IMR-90 (cell line): Measurements from ENCODE around the gene AGAP2. TPM values are rescaled to one million over a fixed set of nuclear protein-coding genes. Genes with fewer than 3 reads are reported as not detected.

ENCODE experiments used
- ATAC-seq: fragments of 200-7000 bp; cut with Tn5 transposase; 2 replicates; pipeline ENCODE4 v1.9.1; 2020; ENCODE audit warnings: low read depth, mild to moderate bottlenecking, moderate library complexity
- BruUV-seq: library from RNA; stranded (reverse); fragments of 400-500 nt; replicated peaks from 2 replicates; lab custom pipeline; 2021; lab: Mats Ljungman, UMichigan
- CTCF ChIA-PET: fragments of 300-600 bp; formaldehyde crosslinking; extraction: SDS; loops from one replicate; lab custom pipeline; 2021; ENCODE audit warnings: antibody characterized with exemption; lab: Yijun Ruan, JAX
- POLR2A ChIA-PET: fragments of 300-600 bp; sonication (Branson Sonifier 250); formaldehyde crosslinking; loops from one replicate; lab custom pipeline; 2022; ENCODE audit warnings: antibody characterized with exemption; ENCODE audit not compliant: unreplicated experiment; lab: Charles Lee
- DNase-seq: peaks from one replicate; pipeline ENCODE4 v3.0.0; 2013
- H2AFZ ChIP-seq: replicated peaks from 2 replicates; pipeline ENCODE3; 2013; ENCODE audit warnings: low read length, mild to moderate bottlenecking; ENCODE audit not compliant: poor library complexity
- H2AK5ac ChIP-seq: 2 replicates; pipeline ENCODE4 v1.6.1; 2013; ENCODE audit warnings: low read depth, low read length, inconsistent platforms
- H2AK9ac ChIP-seq: replicated peaks from 2 replicates; pipeline ENCODE3; 2013; ENCODE audit warnings: mild to moderate bottlenecking, low read depth, low read length, moderate library complexity; ENCODE audit not compliant: poor library complexity
- H2BK120ac ChIP-seq: 2 replicates; pipeline ENCODE4 v1.6.1; 2013; ENCODE audit warnings: low read depth, low read length, inconsistent platforms
- H2BK15ac ChIP-seq: 3 replicates; pipeline ENCODE4 v1.6.1; 2013; ENCODE audit warnings: low read depth, low read length, inconsistent platforms
- H2BK20ac ChIP-seq: 2 replicates; pipeline ENCODE4 v1.6.1; 2013; ENCODE audit warnings: low read depth, mild to moderate bottlenecking, inconsistent platforms, low read length, moderate library complexity
- H2BK5ac ChIP-seq: 2 replicates; pipeline ENCODE4 v1.6.1; 2013; ENCODE audit warnings: mild to moderate bottlenecking, low read depth, low read length, inconsistent platforms; ENCODE audit not compliant: poor library complexity, severe bottlenecking
- H3K14ac ChIP-seq: replicated peaks from 2 replicates; pipeline ENCODE4 v1.6.1; 2013; ENCODE audit warnings: low read depth, low read length, inconsistent platforms
- H3K18ac ChIP-seq: 2 replicates; pipeline ENCODE4 v1.6.1; 2013; ENCODE audit warnings: low read depth, low read length, control low read depth
- H3K23ac ChIP-seq: 2 replicates; pipeline ENCODE4 v1.6.1; 2013; ENCODE audit warnings: low read depth, low read length, inconsistent platforms
- H3K27ac ChIP-seq: 2 replicates; pipeline ENCODE4 v1.5.1; 2013; ENCODE audit warnings: mild to moderate bottlenecking, control low read depth, low read length; ENCODE audit not compliant: insufficient read depth
- H3K27me3 ChIP-seq: 2 replicates; pipeline ENCODE4 v1.6.1; 2013; ENCODE audit warnings: low read length; ENCODE audit not compliant: control insufficient read depth, insufficient read depth
- H3K36me3 ChIP-seq: 2 replicates; pipeline ENCODE4 v1.6.1; 2013; ENCODE audit warnings: low read length, mixed read lengths; ENCODE audit not compliant: control insufficient read depth, insufficient read depth
- H3K4ac ChIP-seq: 2 replicates; pipeline ENCODE4 v1.6.1; 2013; ENCODE audit warnings: low read depth, low read length, inconsistent platforms
- H3K4me1 ChIP-seq: 2 replicates; pipeline ENCODE4 v1.6.1; 2013; ENCODE audit warnings: low read length, mixed read lengths; ENCODE audit not compliant: control insufficient read depth, insufficient read depth
- H3K4me2 ChIP-seq: 2 replicates; pipeline ENCODE4 v1.6.1; 2013; ENCODE audit warnings: low read depth, mild to moderate bottlenecking, control low read depth, low read length, moderate library complexity
- H3K4me3 ChIP-seq: 2 replicates; pipeline ENCODE4 v1.5.1; 2013; ENCODE audit warnings: low read depth, mild to moderate bottlenecking, control low read depth, low read length, moderate library complexity; ENCODE audit not compliant: insufficient read depth
- H3K56ac ChIP-seq: 2 replicates; pipeline ENCODE4 v1.6.1; 2013; ENCODE audit warnings: low read length, inconsistent platforms; ENCODE audit not compliant: insufficient read depth; ENCODE audit errors: extremely low read depth
- H3K79me1 ChIP-seq, 2 experiments: 2 replicates each; pipeline ENCODE4 v1.6.1; 2013; ENCODE audit warnings: low read length in 2 of 2, inconsistent platforms in 1 of 2, low read depth in 1 of 2
- H3K9ac ChIP-seq: 2 replicates; pipeline ENCODE4 v1.6.1; 2013; ENCODE audit warnings: low read depth, low read length, control low read depth
- H3K9me1 ChIP-seq: 2 replicates; pipeline ENCODE4 v1.6.1; 2013; ENCODE audit warnings: low read length, inconsistent platforms; ENCODE audit not compliant: insufficient read depth
- H3K9me3 ChIP-seq: 2 replicates; pipeline ENCODE4 v1.6.1; 2013; ENCODE audit warnings: low read length; ENCODE audit not compliant: control insufficient read depth, insufficient read depth
- H4K20me1 ChIP-seq: 2 replicates; pipeline ENCODE4 v1.6.1; 2013; ENCODE audit warnings: low read length, inconsistent platforms; ENCODE audit not compliant: insufficient read depth
- H4K5ac ChIP-seq: 2 replicates; pipeline ENCODE4 v1.6.1; 2013; ENCODE audit warnings: mild to moderate bottlenecking, low read depth, low read length, control low read depth
- H4K8ac ChIP-seq, 2 experiments: 2 replicates each; pipeline ENCODE4 v1.6.1; 2013; ENCODE audit warnings: low read depth in 2 of 2, low read length in 2 of 2, control low read depth in 1 of 2, inconsistent platforms in 1 of 2
- H4K91ac ChIP-seq: 2 replicates; pipeline ENCODE4 v1.6.1; 2013; ENCODE audit warnings: low read depth, low read length, inconsistent platforms; ENCODE audit not compliant: insufficient read depth
- BHLHE40 ChIP-seq: fragments of 150-350 bp; IDR thresholded peaks from 2 replicates; pipeline ENCODE4 v1.6.1; 2016; ENCODE audit warnings: mild to moderate bottlenecking, low read depth, low read length
- CEBPB ChIP-seq: IDR thresholded peaks from 2 replicates; pipeline ENCODE4 v1.6.1; 2012; ENCODE audit warnings: low read depth, low read length, improper control_type of control experiment
- CHD1 ChIP-seq: IDR thresholded peaks from 2 replicates; pipeline ENCODE4 v1.6.1; 2012; ENCODE audit warnings: low read depth, low read length, improper control_type of control experiment
- FOS ChIP-seq: fragments of 150-350 bp; IDR thresholded peaks from 2 replicates; pipeline ENCODE4 v1.6.1; 2016; ENCODE audit warnings: low read depth, low read length
- MAZ ChIP-seq: IDR thresholded peaks from 2 replicates; pipeline ENCODE4 v1.6.1; 2012; ENCODE audit warnings: low read depth, mild to moderate bottlenecking, low read length, improper control_type of control experiment, moderate library complexity, borderline replicate concordance
- MXI1 ChIP-seq: IDR thresholded peaks from 2 replicates; pipeline ENCODE4 v1.6.1; 2012; ENCODE audit warnings: low read depth, mild to moderate bottlenecking, low read length, moderate library complexity, borderline replicate concordance
- RAD21 ChIP-seq: IDR thresholded peaks from 2 replicates; pipeline ENCODE4 v1.6.1; 2012; ENCODE audit warnings: low read length, improper control_type of control experiment
- RCOR1 ChIP-seq: IDR thresholded peaks from 2 replicates; pipeline ENCODE4 v1.6.1; 2012; ENCODE audit warnings: mild to moderate bottlenecking, low read length, improper control_type of control experiment; ENCODE audit not compliant: insufficient replicate concordance
- RFX5 ChIP-seq: IDR thresholded peaks from 2 replicates; pipeline ENCODE4 v1.8.0; 2012; ENCODE audit warnings: low read depth, mild to moderate bottlenecking, low read length, moderate library complexity
- SMC3 ChIP-seq: fragments of 150-350 bp; IDR thresholded peaks from 2 replicates; pipeline ENCODE4 v1.6.1; 2016; ENCODE audit warnings: low read depth, mild to moderate bottlenecking, antibody characterized with exemption, low read length, moderate library complexity
- WGBS, 2 experiments: methylation state at CpG; one replicate each; pipeline versions ENCODE4 v1.1.5 to v1.1.7; 2013; ENCODE audit warnings: missing lambda C conversion rate in 2 of 2; ENCODE audit not compliant: insufficient read length in 1 of 2; ENCODE audit errors: extremely low coverage in 2 of 2; 5-methylcytosine and 5-hydroxymethylcytosine counted together
- dilution Hi-C: fragments of 300-500 bp; cut with HindIII; formaldehyde crosslinking; loops from one replicate; pipeline ENCODE4 v1.14.3; 2018; ENCODE audit warnings: low sequenced_read_pairs; ENCODE audit not compliant: unreplicated experiment
- in situ Hi-C: fragments of 300-500 bp; cut with MboI; formaldehyde crosslinking; loops from 3 replicates; pipeline ENCODE4 v1.14.3; 2019; ENCODE audit warnings: low sequenced_read_pairs, inconsistent platforms, mixed read lengths
- intact Hi-C: fragments of 100-400 bp; cut with micrococcal nuclease; formaldehyde crosslinking; loops from 2 replicates; pipeline ENCODE4 v1.10.0; 2022
- polyA plus RNA-seq, 3 experiments: library from polyadenylated mRNA; depleted of rRNA; stranded (reverse); fragments of >200 nt; gene quantifications; 2 replicates each; pipeline ENCODE4 v1.2.3, GENCODE V29; 2012; ENCODE audit warnings: low replicate concordance in 1 of 3
- total RNA-seq: library from RNA; depleted of rRNA; stranded (reverse); fragments of >200 nt; gene quantifications from 2 replicates; pipeline ENCODE4 v1.2.3, GENCODE V29; 2012
- TF ChIP-seq, protein P1 (sequence below): fragments of 150-350 bp; IDR thresholded peaks from 2 replicates; pipeline ENCODE4 v1.6.1; 2017; ENCODE audit warnings: mild to moderate bottlenecking, antibody characterized with exemption, low read length, low read depth
- TF ChIP-seq, protein P2 (sequence below): conservative IDR thresholded peaks from 2 replicates; pipeline ENCODE4 v1.5.1; 2012; ENCODE audit warnings: mild to moderate bottlenecking, low read depth, low read length, improper control_type of control experiment

The AGAP2 gene
- total and polyA plus RNA-seq, 2 of the 4 experiments (the other 2 are of a cell fraction) = 0.03 to 0.18 TPM

DNA sequence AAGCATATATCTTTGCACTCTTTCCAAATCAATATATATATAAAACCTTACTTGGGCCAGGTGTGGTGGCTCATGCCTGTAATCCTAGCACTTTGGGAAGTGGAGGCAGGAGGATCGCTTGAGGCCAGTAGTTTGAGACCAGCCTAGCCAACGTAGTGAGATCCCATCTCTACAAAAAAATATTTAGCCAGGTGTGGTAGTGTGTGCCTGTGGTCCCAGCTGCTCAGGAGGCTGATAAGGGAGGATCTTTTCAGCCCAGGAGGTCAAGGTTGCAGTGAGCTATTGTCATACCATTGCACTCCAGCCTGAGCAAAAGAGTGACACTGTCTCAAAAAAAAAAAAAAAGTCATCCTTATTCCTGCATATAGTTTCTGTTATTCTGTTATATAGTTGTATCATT is 30.2 kb downstream of the AGAP2 start:
- Histone ChIP-seq H3K4ac (no peak overlapping the region), H4K8ac (no peak overlapping the region), H3K4me2 (no peak overlapping the region), H3K9me3 (no peaks in the 10 kb centered on the region), H2BK5ac (no peak overlapping the region), H3K9me1 (no peaks in the 10 kb centered on the region), H3K14ac (no peak overlapping the region), H3K18ac (no peak overlapping the region), H3K79me1 (no peaks in the 10 kb centered on the region; a peak in 1 of 4 replicates), H3K27ac (no peak overlapping the region), H3K4me3 (no peak overlapping the region), H4K5ac (no peak overlapping the region), H3K23ac (no peak overlapping the region), H2BK20ac (no peak overlapping the region), H3K27me3 (no peaks in the 10 kb centered on the region), H4K91ac (no peak overlapping the region), H2AK9ac (no peak overlapping the region), H3K9ac (no peak overlapping the region), H2BK120ac (no peak overlapping the region), H3K56ac (no peak overlapping the region), H2BK15ac (no peak overlapping the region), H3K4me1 (no peaks in the 10 kb centered on the region), H2AK5ac (no peak overlapping the region), H4K20me1 (no peaks in the 10 kb centered on the region), H2AFZ (no peak overlapping the region), H3K36me3 (peaks cover 8% of the 10 kb centered on the region)
- dilution Hi-C loops = no loop called here
- ATAC-seq = no peak
- POLR2A ChIA-PET = no interaction called here
- in situ Hi-C loops = no loop called here
- no TSS peak for BruUV-seq
- CTCF ChIA-PET = interaction anchor here (1.2 kb wide), 1 partner anchor 8 kb away, joined by 4 read pairs; no protein-coding TSS in a partner anchor
- intact Hi-C loops = no loop called here
- no peak for TF ChIP-seq RAD21
- TF ChIP-seq CEBPB = no peak
- TF ChIP-seq MAZ = no peak
- TF ChIP-seq FOS = no peak
- TF ChIP-seq BHLHE40 = no peak
- TF ChIP-seq, protein P1, sequence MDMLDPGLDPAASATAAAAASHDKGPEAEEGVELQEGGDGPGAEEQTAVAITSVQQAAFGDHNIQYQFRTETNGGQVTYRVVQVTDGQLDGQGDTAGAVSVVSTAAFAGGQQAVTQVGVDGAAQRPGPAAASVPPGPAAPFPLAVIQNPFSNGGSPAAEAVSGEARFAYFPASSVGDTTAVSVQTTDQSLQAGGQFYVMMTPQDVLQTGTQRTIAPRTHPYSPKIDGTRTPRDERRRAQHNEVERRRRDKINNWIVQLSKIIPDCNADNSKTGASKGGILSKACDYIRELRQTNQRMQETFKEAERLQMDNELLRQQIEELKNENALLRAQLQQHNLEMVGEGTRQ = no peak
- TF ChIP-seq MXI1 = no peak
- TF ChIP-seq RCOR1 = no peak
- no peak for TF ChIP-seq RFX5
- no peak for TF ChIP-seq CHD1
- TF ChIP-seq SMC3 = no peak
- TF ChIP-seq, protein P2, sequence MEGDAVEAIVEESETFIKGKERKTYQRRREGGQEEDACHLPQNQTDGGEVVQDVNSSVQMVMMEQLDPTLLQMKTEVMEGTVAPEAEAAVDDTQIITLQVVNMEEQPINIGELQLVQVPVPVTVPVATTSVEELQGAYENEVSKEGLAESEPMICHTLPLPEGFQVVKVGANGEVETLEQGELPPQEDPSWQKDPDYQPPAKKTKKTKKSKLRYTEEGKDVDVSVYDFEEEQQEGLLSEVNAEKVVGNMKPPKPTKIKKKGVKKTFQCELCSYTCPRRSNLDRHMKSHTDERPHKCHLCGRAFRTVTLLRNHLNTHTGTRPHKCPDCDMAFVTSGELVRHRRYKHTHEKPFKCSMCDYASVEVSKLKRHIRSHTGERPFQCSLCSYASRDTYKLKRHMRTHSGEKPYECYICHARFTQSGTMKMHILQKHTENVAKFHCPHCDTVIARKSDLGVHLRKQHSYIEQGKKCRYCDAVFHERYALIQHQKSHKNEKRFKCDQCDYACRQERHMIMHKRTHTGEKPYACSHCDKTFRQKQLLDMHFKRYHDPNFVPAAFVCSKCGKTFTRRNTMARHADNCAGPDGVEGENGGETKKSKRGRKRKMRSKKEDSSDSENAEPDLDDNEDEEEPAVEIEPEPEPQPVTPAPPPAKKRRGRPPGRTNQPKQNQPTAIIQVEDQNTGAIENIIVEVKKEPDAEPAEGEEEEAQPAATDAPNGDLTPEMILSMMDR = no peak
- no CpG with 5 or more reads among the region's 2 CpGs for WGBS, 2 experiments
- DNase-seq = no peak
